Measurements from ENCODE around the gene RBM38. TPM values are rescaled to one million over a fixed set of nuclear protein-coding genes. Genes with fewer than 3 reads are reported as not detected.

Gene RBM38
- total RNA-seq, 1 donor from 2014 or later: 24.1 TPM

DNA sequence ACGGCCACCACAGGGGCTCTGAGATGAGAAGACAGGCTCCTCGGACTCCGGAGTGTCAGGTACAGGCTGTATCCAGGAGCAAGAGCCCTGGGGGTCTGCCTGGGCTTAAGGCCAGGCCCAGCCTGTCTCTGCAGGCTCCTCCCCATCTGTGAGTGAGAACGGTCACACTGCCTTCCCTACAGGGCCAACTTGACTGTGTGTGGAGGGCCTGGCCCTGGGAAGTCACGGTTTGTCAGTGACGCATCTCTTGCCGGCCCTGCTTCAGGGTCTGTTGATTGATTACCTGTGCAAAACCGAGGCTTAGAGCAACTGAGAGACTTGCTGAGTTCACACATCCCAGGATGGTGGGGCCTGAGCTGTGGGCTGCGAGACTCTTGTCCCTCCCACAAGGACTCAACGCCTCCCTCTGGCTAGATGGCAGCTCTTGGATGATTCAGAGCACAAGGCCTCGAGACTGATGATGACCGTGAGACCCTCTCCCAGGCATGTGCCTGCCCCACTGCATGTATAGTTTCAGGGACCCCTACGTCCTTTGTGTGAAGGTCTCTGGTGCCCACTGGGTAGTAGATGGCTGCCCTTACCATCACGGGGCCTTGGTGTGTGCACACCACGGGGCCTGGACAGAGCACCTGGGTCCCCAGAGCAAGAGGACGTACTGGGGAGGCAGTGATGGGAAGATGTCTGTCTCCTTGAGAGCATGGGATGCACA lies 5.9 kb downstream of the RBM38 start:
- H3K27ac Mint-ChIP-seq: no peak overlapping the region
- H3K9me3 Mint-ChIP-seq (ENCODE audit: low read depth): no peaks in the 10 kb centered on the region
- peaks cover 17% of the 10 kb centered on the region for H3K4me1 Mint-ChIP-seq (ENCODE audit: low read depth)
- no peak overlapping the region for H3K4me3 Mint-ChIP-seq (ENCODE audit: low read depth)
- DNase-seq (ENCODE audit: low spot score, unreplicated experiment): no peak
- peaks cover 17% of the 10 kb centered on the region for H3K36me3 Mint-ChIP-seq (ENCODE audit: insufficient read depth)
- TF ChIP-seq CTCF (IDR thresholded peaks at IDR 0.05; ENCODE audit: unreplicated experiment): no peak
- H3K27me3 Mint-ChIP-seq: no peaks in the 10 kb centered on the region

GRCh38 chr20:57397693-57398108 lies 6.5 kb downstream of the RBM38 start:
- H3K9me3 Mint-ChIP-seq (ENCODE audit: low read depth): no peaks in the 10 kb centered on the region
- H3K27me3 Mint-ChIP-seq: no peaks in the 10 kb centered on the region
- DNase-seq (ENCODE audit: low spot score, unreplicated experiment): no peak
- peaks cover 16% of the 10 kb centered on the region for H3K4me1 Mint-ChIP-seq (ENCODE audit: low read depth)
- no peak overlapping the region for H3K4me3 Mint-ChIP-seq (ENCODE audit: low read depth)
- no peak for TF ChIP-seq CTCF (IDR thresholded peaks at IDR 0.05; ENCODE audit: unreplicated experiment)
- H3K36me3 Mint-ChIP-seq (ENCODE audit: insufficient read depth): peaks cover 18% of the 10 kb centered on the region
- H3K27ac Mint-ChIP-seq: no peak overlapping the region

DNA sequence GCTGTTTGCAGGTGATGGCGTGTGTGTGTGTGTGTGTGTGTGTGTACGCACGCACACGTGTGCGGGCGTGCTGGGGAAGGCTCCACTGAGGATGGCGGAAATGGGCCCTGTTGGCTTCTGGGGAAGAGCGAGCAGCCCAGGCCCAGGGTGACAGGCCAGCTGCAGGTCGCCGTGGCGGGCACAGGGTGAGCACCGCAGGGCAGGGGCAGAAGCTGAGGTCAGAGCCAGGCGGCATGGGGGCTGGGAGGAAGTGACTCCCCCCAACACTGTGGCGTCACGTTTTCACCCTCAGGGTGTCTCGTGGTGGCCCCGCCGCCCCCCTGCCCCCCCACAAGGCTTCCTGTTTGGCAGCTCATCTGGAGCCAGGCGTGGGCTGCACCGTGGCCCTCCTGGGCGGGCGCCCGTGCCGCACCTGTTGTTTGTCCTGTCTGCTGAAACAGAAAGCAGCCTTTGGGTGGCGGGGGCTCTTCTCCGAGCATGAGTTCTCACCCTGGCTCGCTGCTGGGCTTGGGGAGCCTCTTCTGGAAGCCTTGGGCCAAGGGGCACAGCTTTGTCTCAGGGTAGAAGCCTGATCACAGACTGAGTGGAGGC lies 7.1 kb downstream of the RBM38 start:
- H3K4me3 Mint-ChIP-seq (ENCODE audit: low read depth): no peak overlapping the region
- no peak for DNase-seq (ENCODE audit: low spot score, unreplicated experiment)
- peaks cover 18% of the 10 kb centered on the region for H3K36me3 Mint-ChIP-seq (ENCODE audit: insufficient read depth)
- H3K4me1 Mint-ChIP-seq (ENCODE audit: low read depth): peaks cover 12% of the 10 kb centered on the region
- H3K27ac Mint-ChIP-seq: no peak overlapping the region
- H3K9me3 Mint-ChIP-seq (ENCODE audit: low read depth): no peaks in the 10 kb centered on the region
- no peaks in the 10 kb centered on the region for H3K27me3 Mint-ChIP-seq
- no peak for TF ChIP-seq CTCF (IDR thresholded peaks at IDR 0.05; ENCODE audit: unreplicated experiment)

- Mint-ChIP-seq H3K9me3 (ENCODE audit: low read depth) (no peaks in the 10 kb centered on the region), H3K27me3 (no peaks in the 10 kb centered on the region), H3K27ac (no peak overlapping the region), H3K4me3 (ENCODE audit: low read depth) (no peak overlapping the region), H3K36me3 (ENCODE audit: insufficient read depth) (peaks cover 13% of the 10 kb centered on the region), H3K4me1 (ENCODE audit: low read depth) (peaks cover 6% of the 10 kb centered on the region)
- no peak for TF ChIP-seq CTCF (IDR thresholded peaks at IDR 0.05; ENCODE audit: unreplicated experiment)
- DNase-seq (ENCODE audit: low spot score, unreplicated experiment): no peak
These were observed 7.8 kb downstream of the RBM38 start for GRCh38 chr20:57398901-57399535.

GRCh38 chr20:57399587-57400155 lies 8.5 kb downstream of the RBM38 start:
- peaks cover 6% of the 10 kb centered on the region for H3K4me1 Mint-ChIP-seq (ENCODE audit: low read depth)
- H3K9me3 Mint-ChIP-seq (ENCODE audit: low read depth): no peaks in the 10 kb centered on the region
- no peaks in the 10 kb centered on the region for H3K27me3 Mint-ChIP-seq
- H3K4me3 Mint-ChIP-seq (ENCODE audit: low read depth): no peak overlapping the region
- H3K27ac Mint-ChIP-seq: no peak overlapping the region
- peaks cover 13% of the 10 kb centered on the region for H3K36me3 Mint-ChIP-seq (ENCODE audit: insufficient read depth)
- no peak for TF ChIP-seq CTCF (IDR thresholded peaks at IDR 0.05; ENCODE audit: unreplicated experiment)
- DNase-seq (ENCODE audit: low spot score, unreplicated experiment): no peak
